Skeletal muscle satellite cell (primary cell): ENCODE measurements around the gene CTNND2.

Source experiments
- H3K27me3 ChIP-seq: 2 replicates; pipeline ENCODE4 v1.7.0; 2013; ENCODE audit warnings: low read length; ENCODE audit not compliant: control insufficient read depth, insufficient read depth
- H3K36me3 ChIP-seq: 2 replicates; pipeline ENCODE4 v1.7.0; 2013; ENCODE audit warnings: mild to moderate bottlenecking, control low read depth, low read length; ENCODE audit not compliant: insufficient read depth
- H3K4me1 ChIP-seq: 2 replicates; pipeline ENCODE4 v1.7.0; 2013; ENCODE audit warnings: low read length; ENCODE audit not compliant: control insufficient read depth, insufficient read depth
- H3K4me2 ChIP-seq: 2 replicates; pipeline ENCODE4 v1.7.0; 2013; ENCODE audit warnings: mild to moderate bottlenecking, low read length
- H3K4me3 ChIP-seq: 2 replicates; pipeline ENCODE4 v1.7.0; 2013; ENCODE audit warnings: low read length
- H3K9ac ChIP-seq: 2 replicates; pipeline ENCODE4 v1.7.0; 2013; ENCODE audit warnings: mild to moderate bottlenecking, low read depth, low read length, moderate library complexity
- H3K9me3 ChIP-seq: replicated peaks from 2 replicates; pipeline ENCODE4 v1.7.0; 2013; ENCODE audit warnings: mild to moderate bottlenecking, control low read depth, low read length

The CTNND2 gene

DNA sequence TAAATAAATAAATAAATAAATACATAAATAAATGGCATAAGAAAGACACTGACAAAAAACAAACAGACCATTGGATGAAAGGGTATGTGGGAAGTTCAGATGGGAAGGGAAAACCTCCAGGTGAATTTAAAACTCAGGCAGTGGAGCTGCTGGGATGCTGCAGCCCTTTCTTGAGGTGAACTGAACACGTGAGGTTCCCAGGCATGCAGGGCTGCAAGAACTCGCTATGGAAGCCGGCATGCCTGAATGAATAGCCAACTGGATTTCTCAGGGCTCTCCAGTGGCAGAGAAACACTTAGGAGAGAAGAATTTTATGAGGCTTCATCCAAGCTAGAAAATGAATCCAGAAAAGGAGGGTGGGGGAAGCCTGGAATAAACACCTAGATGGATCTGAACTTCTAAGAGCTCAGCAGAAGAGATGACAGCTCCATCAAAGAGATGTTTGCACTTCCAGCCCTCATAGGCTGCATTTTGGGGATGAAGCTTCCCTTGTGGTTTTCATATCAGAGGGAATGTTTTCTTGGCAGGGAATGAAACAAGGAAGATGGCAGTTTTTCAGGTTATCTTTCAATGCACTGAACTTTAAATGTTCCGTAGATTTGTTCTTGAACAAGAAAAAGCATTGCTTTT is 919.0 kb downstream of the CTNND2 start:
- Histone ChIP-seq H3K36me3 (no peaks in the 10 kb centered on the region), H3K4me3 (no peak overlapping the region), H3K9ac (no peak overlapping the region)

DNA sequence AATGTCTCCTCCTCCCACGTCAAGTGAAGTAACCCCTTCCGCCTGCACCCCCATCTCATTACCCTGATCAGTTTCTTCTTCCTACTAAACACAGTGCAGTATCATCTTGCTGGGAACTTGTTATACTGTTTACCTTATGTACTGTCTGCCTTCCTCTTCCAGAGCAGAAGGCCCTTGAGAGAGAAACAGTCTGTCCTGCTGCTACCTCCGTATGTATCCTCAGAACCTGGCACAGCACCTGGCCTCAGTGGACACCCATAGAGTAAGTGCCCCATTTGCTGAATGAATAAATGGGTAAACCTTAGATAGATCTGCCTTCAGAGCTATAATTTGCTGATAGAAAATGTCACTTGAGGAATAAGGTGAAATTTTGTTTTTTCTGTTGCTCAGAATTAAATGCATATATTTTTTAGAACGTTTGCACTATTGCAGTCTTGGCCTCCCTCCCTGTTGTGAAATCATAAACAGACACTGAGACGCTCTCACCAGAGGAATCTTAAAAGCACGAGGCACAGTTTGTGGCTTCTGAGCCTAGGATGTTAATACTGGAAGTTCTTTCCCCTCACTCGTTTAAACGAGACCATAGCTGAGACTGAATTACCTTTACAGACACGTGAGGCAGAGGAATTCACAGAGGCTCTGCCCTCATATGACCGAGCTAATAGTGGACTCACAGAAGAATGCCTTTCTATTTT is 920.1 kb downstream of the CTNND2 start:
- no peak overlapping the region for H3K4me3 ChIP-seq
- no peaks in the 10 kb centered on the region for H3K36me3 ChIP-seq
- H3K4me2 ChIP-seq = no peak overlapping the region
- H3K9ac ChIP-seq = no peak overlapping the region
- no peaks in the 10 kb centered on the region for H3K9me3 ChIP-seq
- H3K27me3 ChIP-seq = no peaks in the 10 kb centered on the region
- H3K4me1 ChIP-seq = no peaks in the 10 kb centered on the region

More for the DNA sequence above, 919.0 kb downstream of the CTNND2 start:
- no peak overlapping the region for H3K4me2 ChIP-seq
- H3K9me3 ChIP-seq = no peaks in the 10 kb centered on the region
- no peaks in the 10 kb centered on the region for H3K27me3 ChIP-seq
- no peaks in the 10 kb centered on the region for H3K4me1 ChIP-seq

DNA sequence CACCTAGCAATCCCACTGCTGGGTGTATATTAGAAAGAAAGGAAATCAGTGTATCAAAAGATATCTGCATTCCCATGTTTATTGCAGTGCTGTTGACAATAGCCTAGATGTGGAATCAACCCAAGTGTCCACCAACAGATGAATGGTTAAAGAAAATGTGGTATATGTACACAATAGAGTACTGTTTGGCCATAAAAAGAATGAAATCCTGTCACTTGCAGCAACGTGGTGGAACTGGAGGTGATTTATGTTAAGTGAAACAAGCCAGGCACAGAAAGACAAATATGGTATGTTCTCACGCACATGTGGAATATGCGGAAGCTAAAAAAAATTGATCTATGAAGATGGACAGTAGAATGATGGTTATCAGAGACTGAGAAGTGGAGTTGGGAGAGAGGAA is 921.6 kb downstream of the CTNND2 start:
- H3K9ac ChIP-seq = no peak overlapping the region

DNA sequence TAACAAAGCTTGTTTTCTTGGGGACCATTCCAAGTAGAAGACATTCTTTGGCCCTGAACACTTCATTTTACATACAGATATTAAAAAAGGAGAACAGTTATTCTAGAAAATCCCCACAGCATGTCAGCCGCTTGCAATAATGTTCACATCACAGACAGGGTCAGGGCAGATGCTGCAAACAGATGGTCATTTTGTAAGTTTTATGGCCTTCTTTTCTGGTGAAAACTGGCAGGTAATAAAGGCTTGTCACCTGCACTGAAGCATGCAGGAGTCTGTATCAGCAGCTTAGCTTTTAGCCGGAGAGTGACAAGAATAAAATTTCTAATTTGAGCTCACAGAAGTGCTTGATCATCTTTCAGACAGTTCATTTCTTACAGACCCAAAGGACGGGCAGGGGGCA is 922.3 kb downstream of the CTNND2 start:
- Histone ChIP-seq H3K4me2 (no peak overlapping the region), H3K9ac (no peak overlapping the region), H3K27me3 (no peaks in the 10 kb centered on the region), H3K4me1 (no peaks in the 10 kb centered on the region), H3K4me3 (no peak overlapping the region), H3K9me3 (no peaks in the 10 kb centered on the region), H3K36me3 (no peaks in the 10 kb centered on the region)

More for the DNA sequence above, 921.6 kb downstream of the CTNND2 start:
- Histone ChIP-seq H3K36me3 (no peaks in the 10 kb centered on the region), H3K27me3 (no peaks in the 10 kb centered on the region), H3K4me2 (no peak overlapping the region), H3K9me3 (no peaks in the 10 kb centered on the region), H3K4me1 (no peaks in the 10 kb centered on the region), H3K4me3 (no peak overlapping the region)

DNA sequence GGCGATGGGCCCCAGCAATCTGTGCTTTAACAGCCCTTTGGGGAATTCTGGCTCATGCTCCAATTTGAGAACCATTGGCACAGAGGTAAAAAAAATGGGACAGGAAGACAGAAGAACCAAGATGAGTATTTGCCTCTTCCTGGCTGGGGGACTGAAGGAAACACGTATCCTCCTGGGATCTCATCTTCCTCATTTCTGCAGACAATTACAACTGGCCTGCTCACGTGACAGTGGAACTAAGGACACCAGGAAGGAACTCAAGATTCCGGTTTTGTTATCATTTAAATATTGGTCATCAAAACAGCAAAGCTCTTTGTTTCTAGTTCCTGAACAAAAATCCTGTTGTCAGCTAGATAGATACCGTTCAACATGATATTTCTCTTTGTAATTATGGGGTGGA is 927.2 kb downstream of the CTNND2 start:
- H3K9ac ChIP-seq = no peak overlapping the region
- no peaks in the 10 kb centered on the region for H3K36me3 ChIP-seq

DNA sequence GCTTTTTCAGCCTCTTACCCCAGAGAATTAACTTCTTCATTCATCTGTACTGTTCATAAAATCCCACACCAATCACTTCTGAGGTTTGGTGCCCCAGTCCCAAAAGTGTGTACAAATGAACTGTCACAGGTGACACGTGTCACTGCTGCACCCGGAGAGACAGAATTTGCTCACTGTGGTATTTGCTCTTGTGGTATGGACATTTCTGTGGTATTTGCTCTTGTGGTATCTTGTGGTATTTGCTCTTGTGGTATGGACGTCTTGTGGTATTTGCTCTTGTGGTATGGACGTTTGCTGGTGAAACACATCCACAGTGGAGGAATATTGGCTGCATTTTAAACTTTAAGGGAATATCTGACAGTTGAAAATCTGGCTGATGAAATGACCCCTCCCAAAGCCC is 928.3 kb downstream of the CTNND2 start:
- Histone ChIP-seq H3K4me2 (no peak overlapping the region), H3K4me3 (no peak overlapping the region), H3K9ac (no peak overlapping the region), H3K9me3 (no peaks in the 10 kb centered on the region), H3K4me1 (no peaks in the 10 kb centered on the region), H3K36me3 (no peaks in the 10 kb centered on the region), H3K27me3 (no peaks in the 10 kb centered on the region)

More for the DNA sequence above, 927.2 kb downstream of the CTNND2 start:
- H3K4me1 ChIP-seq = no peaks in the 10 kb centered on the region
- H3K4me2 ChIP-seq = no peak overlapping the region
- H3K4me3 ChIP-seq = no peak overlapping the region
- no peaks in the 10 kb centered on the region for H3K27me3 ChIP-seq
- no peaks in the 10 kb centered on the region for H3K9me3 ChIP-seq

DNA sequence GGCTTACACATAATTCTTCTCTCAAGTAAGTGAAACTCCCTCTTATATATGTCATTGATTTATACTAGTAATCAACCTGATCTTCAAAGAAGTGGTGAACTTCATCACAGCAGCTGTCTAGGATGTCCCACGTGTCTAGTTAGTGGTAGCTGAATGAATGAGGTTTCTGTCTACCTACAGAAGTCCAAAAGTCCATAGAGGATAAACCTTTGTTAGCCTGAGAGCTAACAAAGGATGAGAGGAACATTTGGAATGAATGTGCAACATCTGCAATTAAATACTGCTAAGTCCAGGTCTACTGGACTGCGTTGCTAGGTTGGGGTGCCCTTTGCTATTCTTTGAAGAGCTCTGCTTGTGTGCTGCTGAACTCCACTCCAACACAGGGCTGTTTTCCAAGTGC is 929.4 kb downstream of the CTNND2 start:
- no peaks in the 10 kb centered on the region for H3K36me3 ChIP-seq
- H3K4me1 ChIP-seq = no peaks in the 10 kb centered on the region
- no peaks in the 10 kb centered on the region for H3K9me3 ChIP-seq
- H3K4me3 ChIP-seq = no peak overlapping the region
- H3K27me3 ChIP-seq = no peaks in the 10 kb centered on the region
- no peak overlapping the region for H3K9ac ChIP-seq
- H3K4me2 ChIP-seq = no peak overlapping the region

DNA sequence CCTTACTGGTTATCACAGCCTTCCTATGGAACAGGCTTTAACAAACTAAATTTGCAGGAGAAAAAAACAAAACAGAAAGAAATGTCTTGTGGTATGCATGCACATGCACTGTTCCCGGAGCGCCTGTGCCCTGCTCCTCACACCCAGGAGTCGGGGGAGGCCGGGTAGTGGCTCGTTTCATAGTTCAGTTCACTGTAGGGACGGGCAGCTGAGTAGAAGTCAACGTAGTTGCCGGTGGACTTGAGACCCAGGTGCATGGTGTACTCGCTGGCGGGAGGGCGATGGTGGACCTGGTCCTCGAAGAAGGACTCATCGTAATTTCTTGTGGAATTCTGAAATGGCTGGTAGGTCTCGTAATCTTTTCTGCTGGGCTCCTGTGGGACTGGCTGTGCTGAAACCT is 930.9 kb downstream of the CTNND2 start:
- Histone ChIP-seq H3K4me1 (no peaks in the 10 kb centered on the region), H3K4me3 (no peak overlapping the region), H3K27me3 (no peaks in the 10 kb centered on the region), H3K9me3 (no peaks in the 10 kb centered on the region), H3K4me2 (no peak overlapping the region), H3K36me3 (no peaks in the 10 kb centered on the region), H3K9ac (no peak overlapping the region)

DNA sequence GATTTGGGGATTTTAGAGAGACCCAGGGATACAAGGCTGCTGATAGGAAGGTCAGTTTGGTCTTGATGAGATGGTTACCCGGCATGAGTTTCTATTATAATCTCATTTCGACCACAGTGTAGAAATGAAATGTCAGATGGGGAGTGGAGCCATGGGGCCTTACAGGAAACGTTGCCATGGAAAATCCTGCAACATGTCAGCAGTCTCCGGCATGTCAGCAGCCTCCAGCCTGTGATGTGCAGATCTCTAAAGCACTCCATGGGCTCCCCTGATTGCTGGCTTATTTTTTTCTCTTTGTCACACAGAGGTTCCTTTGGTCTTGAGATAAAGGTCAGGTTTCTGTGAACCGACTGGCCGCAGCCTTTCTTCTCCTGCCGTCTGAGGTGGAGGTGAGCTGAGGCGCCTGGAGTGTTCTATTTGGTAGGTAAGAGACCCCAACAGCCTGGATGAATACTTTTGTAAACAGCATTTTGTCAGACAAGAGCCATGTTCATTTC is 934.5 kb downstream of the CTNND2 start:
- H3K9ac ChIP-seq = no peak overlapping the region
- H3K9me3 ChIP-seq = no peaks in the 10 kb centered on the region
- no peak overlapping the region for H3K4me3 ChIP-seq
- H3K4me1 ChIP-seq = no peaks in the 10 kb centered on the region
- H3K4me2 ChIP-seq = no peak overlapping the region
- no peaks in the 10 kb centered on the region for H3K36me3 ChIP-seq
- no peaks in the 10 kb centered on the region for H3K27me3 ChIP-seq

DNA sequence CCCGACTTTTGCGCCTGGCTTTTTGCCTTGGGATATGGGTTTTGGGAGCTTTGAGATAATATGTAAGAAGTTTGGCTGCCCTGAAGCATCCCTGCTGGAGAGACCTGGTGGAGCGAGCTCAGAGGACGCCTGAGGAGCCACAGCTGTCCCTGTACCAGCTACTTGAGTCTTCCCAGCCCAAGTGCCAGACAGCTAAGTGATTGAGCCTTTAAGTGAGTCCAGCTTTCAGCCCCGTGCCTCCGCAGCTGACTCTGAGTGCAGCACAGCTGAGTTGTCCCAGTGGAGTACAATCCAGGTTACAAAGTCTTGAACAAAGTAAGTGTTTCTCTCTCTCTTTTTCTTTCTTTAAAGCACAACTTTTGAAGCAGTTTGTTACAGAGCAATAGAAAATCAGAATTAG is 939.4 kb downstream of the CTNND2 start:
- Histone ChIP-seq H3K9me3 (no peaks in the 10 kb centered on the region), H3K4me2 (no peak overlapping the region), H3K4me1 (no peaks in the 10 kb centered on the region), H3K36me3 (no peaks in the 10 kb centered on the region), H3K9ac (no peak overlapping the region), H3K4me3 (no peak overlapping the region), H3K27me3 (no peaks in the 10 kb centered on the region)

DNA sequence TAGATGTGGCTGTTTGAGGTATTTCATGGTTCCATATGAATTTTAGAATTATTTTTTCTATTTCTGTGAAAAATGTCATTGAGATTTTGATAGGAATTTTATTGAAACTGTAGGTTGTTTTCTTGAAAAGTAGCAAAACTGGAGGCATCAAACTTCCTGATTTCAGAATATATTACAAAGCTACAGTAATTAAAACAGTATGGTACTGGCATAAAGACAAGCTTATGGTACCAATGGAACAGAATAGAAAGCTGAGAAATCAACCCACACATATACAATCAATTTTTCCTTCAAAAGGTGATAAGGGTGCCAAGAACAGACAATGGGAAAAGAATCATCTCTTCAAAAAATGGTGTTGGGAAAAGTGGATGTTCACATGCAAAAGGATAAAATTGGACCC is 945.5 kb downstream of the CTNND2 start:
- H3K4me3 ChIP-seq = no peak overlapping the region
- H3K4me2 ChIP-seq = no peak overlapping the region
- no peak overlapping the region for H3K9ac ChIP-seq
- no peaks in the 10 kb centered on the region for H3K27me3 ChIP-seq
- peaks cover 3% of the 10 kb centered on the region for H3K9me3 ChIP-seq
- no peaks in the 10 kb centered on the region for H3K4me1 ChIP-seq
- H3K36me3 ChIP-seq = no peaks in the 10 kb centered on the region
